Central memory CD8-positive, alpha-beta T cell (primary cell): Measurements from ENCODE around the gene PHF13.
A peak's percentile ranks its signal among the peaks of the same experiment; 100 is the strongest.
"Not testable (repeated sequence)": the region's sequence is repeated elsewhere in the genome, so short reads cannot be mapped to it uniquely, and the experiment has no call there.

ENCODE experiments used
- ATAC-seq: fragments of 150-1000 bp; cut with Tn5 transposase; replicated peaks from 2 replicates; pipeline ENCODE4 v1.10.0; 2022; ENCODE audit warnings: mild to moderate bottlenecking, moderate FRiP score, moderate number of reproducible peaks; ENCODE audit not compliant: poor library complexity, severe bottlenecking; ENCODE audit errors: extremely low read depth
- DNase-seq, 2 donors: peaks; one replicate each; pipeline ENCODE4 v3.0.0; 2021; ENCODE audit warnings: low spot score in 2 of 2
- H3K27ac Mint-ChIP-seq: one replicate; pipeline ENCODE4 v1.8.0; 2022; ENCODE audit warnings: low read depth, mild to moderate bottlenecking, moderate library complexity, mixed read lengths
- H3K27me3 Mint-ChIP-seq: one replicate; pipeline ENCODE4 v1.8.0; 2022; ENCODE audit warnings: mixed read lengths
- H3K36me3 Mint-ChIP-seq: one replicate; pipeline ENCODE4 v1.8.0; 2022; ENCODE audit warnings: mild to moderate bottlenecking, moderate library complexity, mixed read lengths; ENCODE audit not compliant: insufficient read depth
- H3K4me1 Mint-ChIP-seq: one replicate; pipeline ENCODE4 v1.8.0; 2022; ENCODE audit warnings: mixed read lengths
- H3K4me3 Mint-ChIP-seq: one replicate; pipeline ENCODE4 v1.8.0; 2022; ENCODE audit warnings: mild to moderate bottlenecking, moderate library complexity, mixed read lengths
- H3K9me3 Mint-ChIP-seq: one replicate; pipeline ENCODE4 v1.8.0; 2022; ENCODE audit warnings: mixed read lengths

PHF13 gene

GRCh38 chr1:6632588-6633514, 19.3 kb downstream of the PHF13 start:
- H3K27me3 Mint-ChIP-seq: no peaks in the 10 kb centered on the region
- H3K4me1 Mint-ChIP-seq: peaks cover 13% of the 10 kb centered on the region
- H3K36me3 Mint-ChIP-seq: peaks cover 39% of the 10 kb centered on the region
- no peak overlapping the region for H3K4me3 Mint-ChIP-seq
- no peak overlapping the region for H3K27ac Mint-ChIP-seq
- H3K9me3 Mint-ChIP-seq: no peaks in the 10 kb centered on the region
- DNase-seq: no peak
- ATAC-seq: no peak

- Mint-ChIP-seq H3K9me3 (no peaks in the 10 kb centered on the region), H3K27me3 (no peaks in the 10 kb centered on the region), H3K4me1 (peaks cover 6% of the 10 kb centered on the region), H3K36me3 (peaks cover 39% of the 10 kb centered on the region), H3K27ac (no peak overlapping the region), H3K4me3 (no peak overlapping the region)
- DNase-seq (no peak), ATAC-seq (no peak)
Measured at GRCh38 chr1:6634371-6635052, 21.0 kb downstream of the PHF13 start.

- no peak overlapping the region for H3K4me3 Mint-ChIP-seq
- H3K36me3 Mint-ChIP-seq: peaks cover 35% of the 10 kb centered on the region
- H3K27ac Mint-ChIP-seq: no peak overlapping the region
- no peak for DNase-seq
- no peaks in the 10 kb centered on the region for H3K4me1 Mint-ChIP-seq
- no peak for ATAC-seq
- no peaks in the 10 kb centered on the region for H3K27me3 Mint-ChIP-seq
- H3K9me3 Mint-ChIP-seq: no peaks in the 10 kb centered on the region
Measured at GRCh38 chr1:6635161-6635909, 21.8 kb downstream of the PHF13 start.

GRCh38 chr1:6635910-6636760, 22.6 kb downstream of the PHF13 start:
- ATAC-seq (no peak), DNase-seq (no peak)
- Mint-ChIP-seq H3K27ac (no peak overlapping the region), H3K4me1 (no peaks in the 10 kb centered on the region), H3K27me3 (no peaks in the 10 kb centered on the region), H3K4me3 (no peak overlapping the region), H3K9me3 (no peaks in the 10 kb centered on the region), H3K36me3 (peaks cover 31% of the 10 kb centered on the region)

GRCh38 chr1:6636778-6637177, 23.2 kb downstream of the PHF13 start:
- H3K4me1 Mint-ChIP-seq, H3K27me3 Mint-ChIP-seq, ATAC-seq, DNase-seq, H3K27ac Mint-ChIP-seq, H3K4me3 Mint-ChIP-seq, H3K9me3 Mint-ChIP-seq: not testable (repeated sequence)
- H3K36me3 Mint-ChIP-seq: peaks cover 28% of the 10 kb centered on the region

- H3K4me1 Mint-ChIP-seq: no peaks in the 10 kb centered on the region
- no peaks in the 10 kb centered on the region for H3K9me3 Mint-ChIP-seq
- no peaks in the 10 kb centered on the region for H3K27me3 Mint-ChIP-seq
- H3K4me3 Mint-ChIP-seq: no peak overlapping the region
- H3K36me3 Mint-ChIP-seq: peaks cover 24% of the 10 kb centered on the region
- ATAC-seq (no peak), DNase-seq (no peak)
- H3K27ac Mint-ChIP-seq: no peak overlapping the region
Measured at GRCh38 chr1:6637770-6638169, 24.2 kb downstream of the PHF13 start.

GRCh38 chr1:6638226-6638625, 24.7 kb downstream of the PHF13 start:
- H3K36me3 Mint-ChIP-seq: peaks cover 23% of the 10 kb centered on the region
- no peaks in the 10 kb centered on the region for H3K9me3 Mint-ChIP-seq
- no peak overlapping the region for H3K27ac Mint-ChIP-seq
- no peak overlapping the region for H3K4me3 Mint-ChIP-seq
- ATAC-seq: no peak
- no peaks in the 10 kb centered on the region for H3K27me3 Mint-ChIP-seq
- H3K4me1 Mint-ChIP-seq: no peaks in the 10 kb centered on the region
- no peak for DNase-seq

- H3K9me3 Mint-ChIP-seq, H3K4me3 Mint-ChIP-seq, H3K27ac Mint-ChIP-seq, H3K27me3 Mint-ChIP-seq, ATAC-seq, DNase-seq, H3K4me1 Mint-ChIP-seq: not testable (repeated sequence)
- H3K36me3 Mint-ChIP-seq: peaks cover 16% of the 10 kb centered on the region
Measured at GRCh38 chr1:6640867-6641266, 27.3 kb downstream of the PHF13 start.

- no peak overlapping the region for H3K27ac Mint-ChIP-seq
- peaks cover 5% of the 10 kb centered on the region for H3K36me3 Mint-ChIP-seq
- H3K4me3 Mint-ChIP-seq: no peak overlapping the region
- ATAC-seq: no peak
- no peak for DNase-seq
- H3K4me1 Mint-ChIP-seq: no peaks in the 10 kb centered on the region
- no peaks in the 10 kb centered on the region for H3K27me3 Mint-ChIP-seq
- H3K9me3 Mint-ChIP-seq: no peaks in the 10 kb centered on the region
Measured at GRCh38 chr1:6645018-6645417, 31.5 kb downstream of the PHF13 start.

- Mint-ChIP-seq H3K4me3 (no peak overlapping the region), H3K27ac (no peak overlapping the region), H3K4me1 (no peaks in the 10 kb centered on the region), H3K9me3 (no peaks in the 10 kb centered on the region), H3K36me3 (peaks cover 6% of the 10 kb centered on the region), H3K27me3 (no peaks in the 10 kb centered on the region)
- ATAC-seq (no peak), DNase-seq (peak in 1 of 2 donors; percentile 18)
Measured at GRCh38 chr1:6646499-6647148, 33.1 kb downstream of the PHF13 start.

- Mint-ChIP-seq H3K9me3 (no peaks in the 10 kb centered on the region), H3K4me1 (no peaks in the 10 kb centered on the region), H3K36me3 (peaks cover 12% of the 10 kb centered on the region), H3K27ac (no peak overlapping the region), H3K27me3 (no peaks in the 10 kb centered on the region), H3K4me3 (no peak overlapping the region)
- no peak for ATAC-seq
- DNase-seq: no peak
Measured at GRCh38 chr1:6648556-6648955, 35.0 kb downstream of the PHF13 start.
